HCT116 (cell line): ENCODE data around the gene HINT2. TPM values are rescaled to one million over a fixed set of nuclear protein-coding genes. Genes with fewer than 3 reads are reported as not detected.

Experiments
- ATAC-seq: fragments of 200-7000 bp; cut with Tn5 transposase; 2 replicates; pipeline ENCODE4 v1.9.1; 2020; ENCODE audit warnings: mild to moderate bottlenecking, moderate library complexity
- BruUV-seq: library from RNA; stranded (reverse); fragments of 400-500 nt; replicated peaks from 2 replicates; lab custom pipeline; 2021; lab: Mats Ljungman, UMichigan
- CTCF ChIA-PET: fragments of 300-600 bp; sonication (Branson Sonifier 250); formaldehyde crosslinking; loops from one replicate; lab custom pipeline; 2021; ENCODE audit warnings: antibody characterized with exemption; lab: Charles Lee
- POLR2A ChIA-PET: fragments of 300-600, 350-600 bp; sonication (Branson Sonifier 250); formaldehyde crosslinking; loops from one replicate; lab custom pipeline; 2021; ENCODE audit warnings: antibody characterized with exemption; lab: Charles Lee
- RAD21 ChIA-PET, 2 experiments: fragments of 300-600 bp; sonication (Branson Sonifier 250); formaldehyde crosslinking; loops; one replicate each; lab custom pipeline; 2023; ENCODE audit warnings: low total read pairs in 2 of 2; ENCODE audit not compliant: uncharacterized antibody in 2 of 2, unreplicated experiment in 2 of 2, low non-redundant PET in 1 of 2; lab: Charles Lee
- DNase-seq: peaks from one replicate; pipeline ENCODE4 v3.0.0-alpha.2; 2010; ENCODE audit warnings: low read depth, low spot score
- H2AFZ ChIP-seq: fragments of 200-600 bp; shearing (Covaris generic), sonication (generic); 2 replicates; pipeline ENCODE4 v1.6.1; 2017; ENCODE audit warnings: low read depth, mixed run types, mixed read lengths, antibody characterized with exemption, low read length; ENCODE audit not compliant: poor library complexity, severe bottlenecking
- H3K27ac ChIP-seq: 2 replicates; pipeline ENCODE4 v1.5.1; 2012; ENCODE audit warnings: low read depth, low read length
- H3K27me3 ChIP-seq: fragments of 200-600 bp; sonication (generic); 2 replicates; pipeline ENCODE4 v1.6.1; 2016; ENCODE audit warnings: mixed run types, low read length, mixed read lengths; ENCODE audit not compliant: insufficient read depth
- H3K36me3 ChIP-seq, 2 experiments: fragments of 200-500 bp in 1 of 2; fragments of 200-600 bp in 1 of 2; sonication (Bioruptor generic) in 1 of 2; sonication (generic) in 1 of 2; 2 replicates each; pipeline versions ENCODE4 v1.5.1 to v1.6.1; 2014 to 2016; ENCODE audit warnings: low read length in 2 of 2, inconsistent platforms in 1 of 2, mixed read lengths in 1 of 2, mixed run types in 1 of 2; ENCODE audit not compliant: insufficient read depth in 2 of 2, control insufficient read depth in 1 of 2
- H3K4me1 ChIP-seq, 2 experiments: fragments of 200-600 bp in 1 of 2; sonication (generic) in 1 of 2; 2 replicates each; pipeline versions ENCODE4 v1.5.1 to v1.6.1; 2012 to 2017; ENCODE audit warnings: low read length in 2 of 2, inconsistent platforms in 1 of 2, mild to moderate bottlenecking in 1 of 2, mixed read lengths in 1 of 2, mixed run types in 1 of 2, moderate library complexity in 1 of 2; ENCODE audit not compliant: insufficient read depth in 2 of 2, control insufficient read depth in 1 of 2
- H3K4me2 ChIP-seq: fragments of 200-600 bp; sonication (generic); 2 replicates; pipeline ENCODE4 v1.6.1; 2017; ENCODE audit warnings: mixed run types, low read length, mixed read lengths
- H3K4me3 ChIP-seq, 2 experiments: fragments of 200-600 bp in 1 of 2; sonication (generic) in 1 of 2; replicated peaks in 1 of 2; 2 replicates each; pipeline ENCODE4 v1.5.1; 2011 to 2016; ENCODE audit warnings: low read length in 2 of 2, control low read depth in 1 of 2, low read depth in 1 of 2, mild to moderate bottlenecking in 1 of 2, mixed read lengths in 1 of 2, mixed run types in 1 of 2
- H3K79me2 ChIP-seq: fragments of 200-600 bp; sonication (generic); 2 replicates; pipeline ENCODE4 v1.6.1; 2017; ENCODE audit warnings: mild to moderate bottlenecking, mixed run types, low read length, moderate library complexity, mixed read lengths; ENCODE audit not compliant: insufficient read depth
- H3K9ac ChIP-seq: fragments of 200-600 bp; sonication (generic); 2 replicates; pipeline ENCODE4 v1.6.1; 2016; ENCODE audit warnings: low read length, mixed read lengths
- H3K9me2 ChIP-seq: fragments of 200-600 bp; sonication (generic), shearing (Covaris generic); 2 replicates; pipeline ENCODE4 v1.6.1; 2017; ENCODE audit warnings: mixed run types, mild to moderate bottlenecking, moderate library complexity; ENCODE audit not compliant: insufficient read depth
- H3K9me3 ChIP-seq, 2 experiments: fragments of 200-500 bp in 1 of 2; fragments of 200-600 bp in 1 of 2; sonication (Bioruptor generic) in 1 of 2; sonication (generic) in 1 of 2; 2 replicates each; pipeline ENCODE4 v1.6.1; 2014 to 2017; ENCODE audit warnings: low read length in 2 of 2, mixed read lengths in 2 of 2, inconsistent platforms in 1 of 2, low read depth in 1 of 2, mild to moderate bottlenecking in 1 of 2, mixed run types in 1 of 2, moderate library complexity in 1 of 2; ENCODE audit not compliant: control insufficient read depth in 1 of 2, insufficient read depth in 1 of 2
- H4K20me1 ChIP-seq: fragments of 200-600 bp; sonication (generic), shearing (Covaris generic); 2 replicates; pipeline ENCODE4 v1.6.1; 2017; ENCODE audit warnings: mixed run types, mild to moderate bottlenecking, moderate library complexity; ENCODE audit not compliant: insufficient read depth
- ATF3 ChIP-seq: IDR thresholded peaks from 2 replicates; pipeline ENCODE4 v1.6.1; 2012
- CBX3 ChIP-seq: IDR thresholded peaks from 2 replicates; pipeline ENCODE4 v1.6.1; 2012; ENCODE audit warnings: low read depth
- CTCF ChIP-seq, 3 experiments: fragments of 200-600 bp in 1 of 3; sonication (generic) in 1 of 3; IDR thresholded peaks in 2 of 3; conservative IDR thresholded peaks in 1 of 3; 2 replicates each; pipeline ENCODE4 v1.5.1; 2012 to 2017; ENCODE audit warnings: low read depth in 2 of 3, low read length in 2 of 3, antibody characterized with exemption in 1 of 3, borderline replicate concordance in 1 of 3, control low read depth in 1 of 3, mild to moderate bottlenecking in 1 of 3, mixed read lengths in 1 of 3, mixed run types in 1 of 3, moderate library complexity in 1 of 3; ENCODE audit not compliant: insufficient read depth in 1 of 3
- EGR1 ChIP-seq: IDR thresholded peaks from 2 replicates; pipeline ENCODE4 v1.6.1; 2012; ENCODE audit warnings: low read depth
- EZH2 ChIP-seq: fragments of 200-600 bp; sonication (generic); IDR thresholded peaks from 2 replicates; pipeline ENCODE4 v1.6.1; 2017; ENCODE audit warnings: antibody characterized with exemption, mixed run types
- EZH2phosphoT487 ChIP-seq: fragments of 200-600 bp; IDR thresholded peaks from 2 replicates; pipeline ENCODE4 v1.6.1; 2018; ENCODE audit warnings: antibody characterized with exemption, borderline replicate concordance
- JUND ChIP-seq: IDR thresholded peaks from 2 replicates; pipeline ENCODE4 v1.6.1; 2012
- POLR2A ChIP-seq: IDR thresholded peaks from 2 replicates; pipeline ENCODE4 v1.7.0; 2011; ENCODE audit warnings: borderline replicate concordance; ENCODE audit not compliant: insufficient read depth, insufficient read length; ENCODE audit errors: extremely low read depth
- RAD21 ChIP-seq: IDR thresholded peaks from 2 replicates; pipeline ENCODE4 v1.6.1; 2012; ENCODE audit warnings: low read depth, mild to moderate bottlenecking
- REST ChIP-seq: IDR thresholded peaks from 2 replicates; pipeline ENCODE4 v1.6.1; 2012; ENCODE audit warnings: low read depth
- SP1 ChIP-seq: IDR thresholded peaks from 2 replicates; pipeline ENCODE4 v1.6.1; 2012; ENCODE audit warnings: low read depth
- SRF ChIP-seq: IDR thresholded peaks from 2 replicates; pipeline ENCODE4 v1.6.1; 2012; ENCODE audit warnings: low read depth
- TCF7L2 ChIP-seq: IDR thresholded peaks from 2 replicates; pipeline ENCODE4 v1.7.0; 2011; ENCODE audit warnings: borderline replicate concordance, inconsistent platforms; ENCODE audit not compliant: insufficient read depth, insufficient read length; ENCODE audit errors: extremely low read depth
- YY1 ChIP-seq: IDR thresholded peaks from 2 replicates; pipeline ENCODE4 v1.6.1; 2011; ENCODE audit warnings: low read length, low read depth, moderate library complexity, mild to moderate bottlenecking; ENCODE audit not compliant: insufficient replicate concordance; ENCODE audit errors: extremely low read depth
- ZBTB33 ChIP-seq: IDR thresholded peaks from 2 replicates; pipeline ENCODE4 v1.6.1; 2011; ENCODE audit warnings: mild to moderate bottlenecking, low read length, moderate library complexity; ENCODE audit not compliant: insufficient replicate concordance; ENCODE audit errors: extremely low read depth
- ZFX ChIP-seq: fragments of 450-650 bp; IDR thresholded peaks from 2 replicates; pipeline ENCODE4 v1.6.1; 2017
- ZNF274 ChIP-seq: fragments of 200-500 bp; sonication (Bioruptor generic); IDR thresholded peaks from 2 replicates; pipeline ENCODE4 v1.6.1; 2014; ENCODE audit warnings: mild to moderate bottlenecking, low read depth, low read length, inconsistent platforms
- intact Hi-C: fragments of 100-400 bp; cut with micrococcal nuclease; formaldehyde crosslinking; loops from 2 replicates; pipeline ENCODE4 v1.10.0; 2022
- total RNA-seq: library from RNA; stranded (reverse); gene quantifications from one replicate; pipeline ENCODE4 v1.2.1, GENCODE V29; 2021; ENCODE audit not compliant: unreplicated experiment

The HINT2 gene
- total RNA-seq, 1 experiment from 2014 or later = 49.0 TPM

GRCh38 chr9:35840881-35841644, 26.2 kb upstream of the HINT2 start:
- RAD21 ChIA-PET = no interaction called here

More at GRCh38 chr9:35840881-35841644, 26.2 kb upstream of the HINT2 start:
- no TSS peak for BruUV-seq
- H3K4me1 ChIP-seq = peaks cover 0 to 13% of the 10 kb centered on the region in 2 experiments; a peak in 2 of 4 replicates
- POLR2A ChIA-PET = no interaction called here
- no peaks in the 10 kb centered on the region for H3K27me3 ChIP-seq
- intact Hi-C loops = no loop called here
- no peaks in the 10 kb centered on the region for H3K9me3 ChIP-seq
- no peak overlapping the region for H2AFZ ChIP-seq
- CTCF ChIA-PET = no interaction called here
- ATAC-seq = no peak
- H3K4me3 ChIP-seq = no peak overlapping the region
- DNase-seq = no peak
- no peaks in the 10 kb centered on the region for H3K79me2 ChIP-seq
- H3K9ac ChIP-seq = no peak overlapping the region
- H3K27ac ChIP-seq = no peak overlapping the region
- H3K4me2 ChIP-seq = no peak overlapping the region
- no peaks in the 10 kb centered on the region for H3K36me3 ChIP-seq
- H3K9me2 ChIP-seq = no peaks in the 10 kb centered on the region
- no peak for TF ChIP-seq CTCF (IDR thresholded peaks at IDR 0.05 in 2 of 3, conservative IDR thresholded peaks at IDR 0.05 in 1 of 3; ENCODE audit: borderline replicate concordance in 1 of 3, insufficient read depth in 1 of 3, low read depth in 2 of 3, low read length in 2 of 3)
- TF ChIP-seq SRF = no peak
- no peak for TF ChIP-seq EZH2phosphoT487
- no peak for TF ChIP-seq ZFX
- no peak for TF ChIP-seq ATF3
- TF ChIP-seq JUND = no peak
- no peak for TF ChIP-seq RAD21
- no peak for TF ChIP-seq REST
- TF ChIP-seq CBX3 = no peak
- TF ChIP-seq TCF7L2 = no peak
- TF ChIP-seq EGR1 = no peak
- no peak for TF ChIP-seq YY1
- no peak for TF ChIP-seq ZBTB33
- TF ChIP-seq SP1 = no peak
- no peak for TF ChIP-seq EZH2
- no peak for TF ChIP-seq POLR2A
- TF ChIP-seq ZNF274 = no peak
- TF ChIP-seq, all 23 proteins: peak for 0
- H4K20me1 ChIP-seq = no peaks in the 10 kb centered on the region
